ENCODE data around the gene TTC21A.
A peak's percentile ranks its signal among the peaks of the same experiment; 100 is the strongest.
"Not testable (repeated sequence)": the region's sequence is repeated elsewhere in the genome, so short reads cannot be mapped to it uniquely, and the experiment has no call there.

The TTC21A gene, protein sequence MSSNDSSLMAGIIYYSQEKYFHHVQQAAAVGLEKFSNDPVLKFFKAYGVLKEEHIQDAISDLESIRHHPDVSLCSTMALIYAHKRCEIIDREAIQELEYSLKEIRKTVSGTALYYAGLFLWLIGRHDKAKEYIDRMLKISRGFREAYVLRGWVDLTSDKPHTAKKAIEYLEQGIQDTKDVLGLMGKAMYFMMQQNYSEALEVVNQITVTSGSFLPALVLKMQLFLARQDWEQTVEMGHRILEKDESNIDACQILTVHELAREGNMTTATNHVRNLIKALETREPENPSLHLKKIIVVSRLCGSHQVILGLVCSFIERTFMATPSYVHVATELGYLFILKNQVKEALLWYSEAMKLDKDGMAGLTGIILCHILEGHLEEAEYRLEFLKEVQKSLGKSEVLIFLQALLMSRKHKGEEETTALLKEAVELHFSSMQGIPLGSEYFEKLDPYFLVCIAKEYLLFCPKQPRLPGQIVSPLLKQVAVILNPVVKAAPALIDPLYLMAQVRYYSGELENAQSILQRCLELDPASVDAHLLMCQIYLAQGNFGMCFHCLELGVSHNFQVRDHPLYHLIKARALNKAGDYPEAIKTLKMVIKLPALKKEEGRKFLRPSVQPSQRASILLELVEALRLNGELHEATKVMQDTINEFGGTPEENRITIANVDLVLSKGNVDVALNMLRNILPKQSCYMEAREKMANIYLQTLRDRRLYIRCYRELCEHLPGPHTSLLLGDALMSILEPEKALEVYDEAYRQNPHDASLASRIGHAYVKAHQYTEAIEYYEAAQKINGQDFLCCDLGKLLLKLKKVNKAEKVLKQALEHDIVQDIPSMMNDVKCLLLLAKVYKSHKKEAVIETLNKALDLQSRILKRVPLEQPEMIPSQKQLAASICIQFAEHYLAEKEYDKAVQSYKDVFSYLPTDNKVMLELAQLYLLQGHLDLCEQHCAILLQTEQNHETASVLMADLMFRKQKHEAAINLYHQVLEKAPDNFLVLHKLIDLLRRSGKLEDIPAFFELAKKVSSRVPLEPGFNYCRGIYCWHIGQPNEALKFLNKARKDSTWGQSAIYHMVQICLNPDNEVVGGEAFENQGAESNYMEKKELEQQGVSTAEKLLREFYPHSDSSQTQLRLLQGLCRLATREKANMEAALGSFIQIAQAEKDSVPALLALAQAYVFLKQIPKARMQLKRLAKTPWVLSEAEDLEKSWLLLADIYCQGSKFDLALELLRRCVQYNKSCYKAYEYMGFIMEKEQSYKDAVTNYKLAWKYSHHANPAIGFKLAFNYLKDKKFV (N-terminal part only)

DNA sequence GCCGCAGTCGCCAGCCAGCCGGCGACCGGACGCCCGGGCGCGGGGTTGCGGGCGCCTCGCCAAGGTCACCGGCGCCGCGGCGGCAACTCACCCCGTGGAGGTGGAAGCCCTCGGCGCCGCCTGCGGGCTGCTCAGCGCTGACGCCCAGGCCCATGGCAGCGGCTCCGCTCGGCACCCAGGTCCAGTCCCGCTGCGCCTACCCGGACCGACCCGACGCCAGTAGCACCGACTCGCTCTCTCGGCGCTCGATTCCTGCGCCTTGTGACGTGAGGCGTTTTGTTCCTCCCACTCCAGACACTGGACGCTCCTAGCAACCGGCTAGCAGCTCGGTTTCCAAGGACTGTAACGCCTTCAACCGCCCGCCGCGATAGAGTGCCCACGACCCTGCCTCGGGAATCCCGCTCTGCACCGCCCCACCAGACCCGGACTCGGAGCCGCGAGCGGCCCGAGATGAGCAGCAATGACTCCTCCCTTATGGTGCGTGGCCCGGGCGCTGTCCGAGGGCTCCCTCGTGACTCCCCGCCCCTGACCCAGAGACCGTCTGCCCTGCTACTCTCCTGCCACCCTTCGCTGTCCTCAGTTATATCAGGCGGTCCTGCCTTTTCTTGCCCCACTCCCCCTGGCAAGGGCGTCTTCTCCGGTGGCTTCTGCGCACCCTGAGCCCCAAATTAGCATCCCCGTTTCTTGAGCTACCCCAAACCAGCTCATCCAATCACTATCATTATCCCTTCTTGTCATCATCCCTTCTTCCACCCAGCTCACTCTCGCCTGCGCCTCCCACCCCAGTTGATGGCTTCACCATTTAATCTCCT lies at the start of gene TTC21A, which contains the start of gene GORASP1:
Gene TTC21A, plus strand, starts transcription at position 293 of the 812 bp plus-strand sequence. Its CDS starts 158 bp downstream, at position 451.
Gene GORASP1, minus strand, starts transcription at position 240 of the 812 bp plus-strand sequence. Its CDS starts 86 bp downstream, at position 154.
- peak; percentile 95 for DNase-seq

GRCh38 chr3:39061228-39061627 lies 46.3 kb upstream of the TTC21A start:
- not testable (repeated sequence) for DNase-seq

DNA sequence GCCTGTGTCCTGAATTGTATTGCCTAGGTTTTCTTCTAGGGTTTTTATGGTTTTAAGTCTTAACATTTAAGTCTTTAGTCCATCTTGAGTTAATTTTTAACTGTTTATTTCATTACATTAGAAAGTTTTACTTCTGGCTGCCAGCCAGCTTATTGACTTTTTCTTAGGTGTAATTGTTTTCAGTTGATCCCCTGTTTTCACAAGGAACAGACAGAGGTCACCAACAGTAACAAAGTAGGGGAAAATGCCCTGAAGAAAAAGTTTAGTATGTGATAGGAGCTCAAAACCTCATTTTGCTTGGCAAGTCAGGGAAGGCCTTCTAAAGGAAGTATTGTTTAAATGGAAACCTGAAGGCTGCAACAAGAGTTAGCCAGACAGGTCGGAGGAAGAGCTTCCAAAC lies 45.3 kb upstream of the TTC21A start:
- DNase-seq, result no peak

- DNase-seq, result no peak
Observed at GRCh38 chr3:39063143-39063542, 44.3 kb upstream of the TTC21A start.

GRCh38 chr3:39064646-39065045 lies 42.8 kb upstream of the TTC21A start:
- no peak for DNase-seq

- DNase-seq, result peak; percentile 38
Observed at GRCh38 chr3:39065197-39065596, 42.3 kb upstream of the TTC21A start.

GRCh38 chr3:39067286-39067685 lies 40.2 kb upstream of the TTC21A start:
- DNase-seq, result no peak

GRCh38 chr3:39068556-39068955 lies 38.9 kb upstream of the TTC21A start:
- DNase-seq, result no peak

- no peak for DNase-seq
Observed at GRCh38 chr3:39075910-39076309, 31.6 kb upstream of the TTC21A start.

DNA sequence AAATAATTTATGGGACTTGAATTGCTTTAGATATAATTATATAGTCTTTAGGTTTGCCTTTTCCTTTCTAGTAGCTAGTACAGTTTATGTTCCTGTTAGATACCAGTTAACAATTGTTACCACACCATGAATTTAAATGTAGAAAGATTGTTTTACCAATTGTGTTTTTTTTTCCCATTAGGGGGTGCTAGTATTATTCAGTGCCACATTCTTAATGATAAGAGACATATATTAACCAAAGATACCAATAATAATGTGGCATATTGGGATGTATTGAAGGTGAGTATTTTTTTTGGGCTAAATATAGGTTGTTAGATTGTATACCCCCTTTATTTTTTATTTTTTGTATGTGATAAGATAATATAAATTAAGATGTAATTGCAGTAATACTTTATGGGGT lies 27.9 kb upstream of the TTC21A start:
- no peak for DNase-seq

- no peak for DNase-seq
Observed at GRCh38 chr3:39080026-39080425, 27.5 kb upstream of the TTC21A start.

DNA sequence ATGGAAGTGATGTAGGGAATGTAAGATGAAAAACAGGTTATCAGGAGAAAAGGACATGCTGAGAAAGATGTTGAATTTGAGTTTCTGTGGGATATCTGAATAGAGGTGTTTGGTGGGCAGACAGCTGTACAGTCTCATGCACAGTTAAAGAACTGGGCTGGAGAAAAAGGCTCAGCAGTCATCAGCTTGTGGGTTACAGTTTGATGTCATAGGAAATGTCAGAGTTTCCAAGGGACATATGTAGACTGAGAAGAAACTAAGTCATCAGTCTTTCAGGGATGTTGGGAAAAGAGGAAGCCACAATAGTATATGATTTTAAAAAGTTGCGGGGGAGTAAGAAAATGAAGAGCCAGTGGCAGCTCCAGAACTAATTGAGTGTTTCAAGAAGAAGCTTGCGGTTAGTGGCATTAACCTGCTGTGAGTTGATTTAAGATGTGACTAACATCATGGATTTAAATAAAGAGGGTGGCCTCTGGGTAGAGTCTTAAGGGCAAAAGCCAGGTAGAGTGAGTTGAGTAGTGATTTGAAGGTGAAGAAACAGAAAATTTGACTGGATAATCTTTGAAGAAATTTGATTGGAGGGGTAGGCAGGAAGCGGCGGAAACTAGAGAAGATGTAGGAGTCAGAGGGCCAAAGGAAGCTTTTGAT lies 24.7 kb upstream of the TTC21A start:
- no peak for DNase-seq

GRCh38 chr3:39086144-39086543 lies 21.3 kb upstream of the TTC21A start:
- no peak for DNase-seq

- DNase-seq, result no peak
Observed at GRCh38 chr3:39088456-39088855, 19.0 kb upstream of the TTC21A start.

- no peak for DNase-seq
Observed at GRCh38 chr3:39088889-39089288, 18.6 kb upstream of the TTC21A start.

DNA sequence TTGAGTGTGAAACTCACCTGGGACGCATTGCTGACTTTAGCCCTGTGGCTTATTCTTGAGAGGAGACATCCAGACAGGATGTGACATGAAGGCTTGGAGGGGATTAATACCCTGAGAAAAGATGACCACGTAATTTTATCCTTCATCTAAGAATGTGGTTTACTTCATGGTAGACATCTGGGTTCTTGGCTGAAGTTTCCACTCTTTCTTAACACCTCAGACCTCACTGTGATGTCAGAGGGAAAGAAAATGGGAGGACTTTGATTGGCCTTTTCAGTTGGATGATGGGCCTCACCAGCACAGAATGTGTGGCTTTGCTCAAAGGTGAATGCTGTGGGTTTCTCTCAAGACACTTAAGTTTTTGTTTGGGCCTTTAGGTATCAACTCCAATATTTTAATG lies 16.6 kb upstream of the TTC21A start:
- DNase-seq, result no peak

DNA sequence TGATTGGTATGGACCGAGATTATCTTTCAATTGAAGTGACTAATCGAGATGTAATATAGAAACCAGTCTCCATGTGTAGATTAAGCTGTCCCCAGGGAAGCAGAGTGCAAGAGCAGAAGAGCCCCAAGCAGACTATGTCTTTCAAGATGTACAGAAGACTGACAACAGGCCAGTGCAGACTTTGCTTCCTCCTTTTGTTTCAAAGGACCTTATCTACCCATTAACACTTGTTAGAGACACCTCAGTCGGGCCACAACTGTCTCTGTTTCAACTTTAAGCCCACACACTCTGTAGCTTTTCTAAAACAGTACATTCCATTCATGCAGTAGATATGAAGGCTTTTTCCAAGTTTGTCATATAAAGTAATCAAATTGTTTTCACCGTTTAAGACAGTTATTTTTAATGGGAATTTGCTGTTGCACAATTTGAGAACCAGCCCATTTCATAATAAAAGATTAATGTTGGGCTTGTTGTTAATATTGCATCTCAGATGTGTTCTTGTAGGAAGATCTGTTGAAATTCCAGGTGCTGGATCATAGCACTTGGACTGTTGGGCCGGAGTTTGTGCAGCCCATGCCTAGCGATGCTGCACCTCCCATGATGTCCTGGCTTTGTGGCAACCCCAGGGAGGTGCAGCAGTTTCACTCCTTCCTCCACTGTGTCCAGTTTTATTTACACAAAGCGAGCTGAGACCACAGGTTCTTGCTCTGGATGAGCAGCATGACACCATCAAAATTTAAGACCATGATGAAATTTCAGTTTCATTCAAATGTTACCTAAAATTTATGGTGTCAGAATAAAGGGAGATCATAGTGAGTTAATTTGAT lies 12.4 kb upstream of the TTC21A start:
- no peak for DNase-seq

DNA sequence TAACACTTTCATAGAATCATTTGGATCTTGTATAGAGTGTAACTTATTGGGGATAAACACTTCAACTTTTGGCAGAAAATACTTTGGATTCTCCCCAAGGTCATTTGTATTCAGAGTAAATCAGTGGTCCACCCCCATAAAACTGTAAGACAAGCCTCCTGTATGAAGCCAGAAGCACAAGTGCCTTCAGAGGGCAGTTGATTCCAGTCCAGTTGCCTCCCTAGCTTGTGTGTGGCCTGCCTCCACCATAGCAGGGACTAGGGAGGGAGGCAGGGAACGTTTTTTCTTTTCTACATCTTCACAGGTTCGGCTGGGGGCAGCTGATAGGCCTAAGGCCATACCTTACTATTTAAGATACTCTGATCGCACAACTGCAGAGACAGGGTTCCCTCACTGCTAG lies 11.7 kb upstream of the TTC21A start:
- no peak for DNase-seq

DNA sequence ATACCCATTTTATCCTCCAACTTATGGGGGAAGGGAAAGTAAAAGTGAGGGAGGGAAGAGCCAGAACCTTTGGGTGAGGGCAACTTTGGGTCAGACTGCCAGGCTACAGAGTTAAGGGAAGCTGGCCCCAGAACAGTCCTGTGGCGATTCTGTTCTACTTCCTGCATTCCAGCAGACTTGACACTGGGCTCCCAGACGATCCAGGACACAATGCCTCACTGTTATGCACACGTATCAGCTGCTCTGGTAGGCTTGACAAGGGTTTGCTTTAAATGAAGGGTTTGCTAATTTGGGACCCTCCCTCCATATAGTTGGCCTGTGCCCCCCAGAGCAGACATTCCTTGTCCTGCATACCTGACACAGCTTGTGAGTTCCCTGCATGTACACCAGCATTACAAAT lies 10.7 kb upstream of the TTC21A start:
- DNase-seq, result peak; percentile 56

DNA sequence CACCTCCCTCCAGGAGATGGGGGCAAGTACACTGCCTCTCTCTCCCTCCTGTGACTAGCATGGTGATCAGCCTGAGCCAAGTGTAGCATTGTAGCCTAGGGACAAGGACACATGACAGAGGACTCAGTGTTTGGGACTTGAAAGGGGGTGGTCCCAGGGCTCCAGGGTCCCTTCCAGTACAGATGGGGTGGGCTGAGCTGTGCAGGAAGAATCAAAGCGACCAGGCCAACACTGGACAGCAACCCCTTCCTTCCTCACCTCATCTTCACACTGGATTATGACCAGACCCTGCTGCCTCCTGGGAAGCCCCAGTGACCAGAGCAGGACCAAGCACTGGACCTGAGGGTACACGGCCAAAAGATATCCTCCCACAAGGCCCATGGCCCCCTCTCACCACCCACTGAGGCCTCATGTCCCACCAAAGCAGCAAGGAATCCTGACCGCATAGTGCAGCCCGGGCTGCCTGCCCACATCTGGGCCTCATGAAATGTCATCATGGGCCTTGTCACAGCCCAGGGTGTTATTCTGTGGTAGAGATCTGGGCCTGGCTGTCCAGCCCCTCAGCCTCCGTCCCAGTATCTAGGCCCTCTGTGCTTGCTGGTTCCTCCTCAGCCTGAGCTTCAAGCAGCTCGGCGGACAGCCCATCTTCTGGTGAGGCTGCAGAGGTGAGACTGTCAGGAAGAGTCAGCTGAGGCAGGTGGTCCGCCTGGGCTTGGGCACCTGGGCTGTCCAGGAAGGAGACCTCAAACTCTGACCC lies 9.6 kb upstream of the TTC21A start:
- no peak for DNase-seq
